ENCODE results near the gene KCTD15. TPM values are rescaled to one million over a fixed set of nuclear protein-coding genes. Genes with fewer than 3 reads are reported as not detected.

The KCTD15 gene
- total RNA-seq, 1 experiment from 2014 or later, result 59.9 TPM

- Histone ChIP-seq H2AK5ac (ENCODE audit: insufficient read length, low read length) (no peak overlapping the region), H3T11ph (ENCODE audit: low read length) (no peak overlapping the region), H2AFZ (ENCODE audit: low read length) (no peak overlapping the region), H3K79me1 (ENCODE audit: insufficient read depth, low read depth, low read length, poor library complexity, severe bottlenecking) (no peaks in the 10 kb centered on the region), H3K4me1 (ENCODE audit: insufficient read depth, low read length) (no peaks in the 10 kb centered on the region), H3K9me3 (ENCODE audit: control insufficient read depth, low read depth, low read length) (no peaks in the 10 kb centered on the region), H4K8ac (replicated peaks; ENCODE audit: insufficient read length, low read depth, low read length) (no peak overlapping the region), H3K27me3 (ENCODE audit: insufficient read depth, low read length) (no peaks in the 10 kb centered on the region; the same call in 1 of the 2 replicates), H3K9ac (ENCODE audit: extremely low read depth, insufficient read length, low read length) (no peak overlapping the region), H3K14ac (ENCODE audit: insufficient read depth, low read length) (no peak overlapping the region), H3K27ac (ENCODE audit: insufficient read length, low read depth, low read length) (no peak overlapping the region), H3K79me2 (ENCODE audit: insufficient read depth, low read length) (no peaks in the 10 kb centered on the region), H2BK20ac (ENCODE audit: low read depth, low read length, poor library complexity, severe bottlenecking) (no peak overlapping the region), H4K20me1 (ENCODE audit: control insufficient read depth, insufficient read depth, insufficient read length) (peaks cover 2% of the 10 kb centered on the region), H3K56ac (ENCODE audit: insufficient read length, low read depth, low read length) (no peak overlapping the region), H2BK120ac (ENCODE audit: low read depth, low read length, poor library complexity, severe bottlenecking) (no peak overlapping the region), H4K91ac (ENCODE audit: insufficient read length, low read depth, low read length) (no peak overlapping the region), H4K5ac (ENCODE audit: insufficient read length, low read depth, low read length) (no peak overlapping the region), H2BK12ac (ENCODE audit: insufficient read length, low read depth, low read length) (no peak overlapping the region), H3K18ac (ENCODE audit: insufficient read length, low read depth, low read length) (no peak overlapping the region), H3K23ac (ENCODE audit: insufficient read length, low read depth, low read length) (no peak overlapping the region), H3K4ac (ENCODE audit: low read depth, low read length) (no peak overlapping the region), H3K23me2 (ENCODE audit: insufficient read length, low read depth, low read length, poor library complexity, severe bottlenecking) (no peaks in the 10 kb centered on the region), H2BK5ac (ENCODE audit: insufficient read length, low read length) (no peak overlapping the region), H2BK15ac (ENCODE audit: low read depth, low read length) (no peak overlapping the region), H3K4me2 (ENCODE audit: insufficient read depth, insufficient read length, low read length) (no peak overlapping the region)
- Mint-ChIP-seq H3K9me3 (no peaks in the 10 kb centered on the region), H3K4me3 (no peak overlapping the region), H3K27me3 (ENCODE audit: low read depth) (peaks cover 21% of the 10 kb centered on the region), H3K4me1 (peaks cover 0 to 5% of the 10 kb centered on the region in 2 experiments; a peak in 1 of 4 replicates), H3K27ac (no peak overlapping the region), H3K36me3 (ENCODE audit: insufficient read depth in 1 of 3, low read depth in 3 of 3) (no peaks in the 10 kb centered on the region)
- TF ChIP-seq CTCF (conservative IDR thresholded peaks at IDR 0.05), result no peak
- DNase-seq, result no peak
- no CpG with 5 or more reads among the region's 6 CpGs for WGBS (ENCODE audit: extremely low coverage, insufficient read length, low lambda C conversion rate)
Observed at GRCh38 chr19:33785795-33786194, 10.9 kb upstream of the KCTD15 start.

All from H9 (cell line).